Measurements from ENCODE around the gene MAP3K2.

Gene MAP3K2

GRCh38 chr2:127423880-127424279 lies 36.1 kb upstream of the MAP3K2 start:
- peak overlapping the region; percentile 46 for H3K4me3 ChIP-seq (ENCODE audit: low read depth, low read length)
- TF ChIP-seq, protein P1, sequence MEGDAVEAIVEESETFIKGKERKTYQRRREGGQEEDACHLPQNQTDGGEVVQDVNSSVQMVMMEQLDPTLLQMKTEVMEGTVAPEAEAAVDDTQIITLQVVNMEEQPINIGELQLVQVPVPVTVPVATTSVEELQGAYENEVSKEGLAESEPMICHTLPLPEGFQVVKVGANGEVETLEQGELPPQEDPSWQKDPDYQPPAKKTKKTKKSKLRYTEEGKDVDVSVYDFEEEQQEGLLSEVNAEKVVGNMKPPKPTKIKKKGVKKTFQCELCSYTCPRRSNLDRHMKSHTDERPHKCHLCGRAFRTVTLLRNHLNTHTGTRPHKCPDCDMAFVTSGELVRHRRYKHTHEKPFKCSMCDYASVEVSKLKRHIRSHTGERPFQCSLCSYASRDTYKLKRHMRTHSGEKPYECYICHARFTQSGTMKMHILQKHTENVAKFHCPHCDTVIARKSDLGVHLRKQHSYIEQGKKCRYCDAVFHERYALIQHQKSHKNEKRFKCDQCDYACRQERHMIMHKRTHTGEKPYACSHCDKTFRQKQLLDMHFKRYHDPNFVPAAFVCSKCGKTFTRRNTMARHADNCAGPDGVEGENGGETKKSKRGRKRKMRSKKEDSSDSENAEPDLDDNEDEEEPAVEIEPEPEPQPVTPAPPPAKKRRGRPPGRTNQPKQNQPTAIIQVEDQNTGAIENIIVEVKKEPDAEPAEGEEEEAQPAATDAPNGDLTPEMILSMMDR (IDR thresholded peaks at IDR 0.05; ENCODE audit: low read depth, low read length): no peak

DNA sequence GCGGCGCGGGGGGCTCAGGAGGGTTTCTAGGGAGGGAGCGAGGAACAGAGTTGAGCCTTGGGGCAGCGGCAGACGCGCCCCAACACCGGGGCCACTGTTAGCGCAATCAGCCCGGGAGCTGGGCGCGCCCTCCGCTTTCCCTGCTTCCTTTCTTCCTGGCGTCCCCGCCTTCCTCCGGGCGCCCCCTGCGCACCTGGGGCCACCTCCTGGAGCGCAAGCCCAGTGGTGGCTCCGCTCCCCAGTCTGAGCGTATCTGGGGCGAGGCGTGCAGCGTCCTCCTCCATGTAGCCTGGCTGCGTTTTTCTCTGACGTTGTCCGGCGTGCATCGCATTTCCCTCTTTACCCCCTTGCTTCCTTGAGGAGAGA lies 35.7 kb upstream of the MAP3K2 start:
- H3K4me3 ChIP-seq (ENCODE audit: low read depth, low read length): peak overlapping the region; percentile 46
- TF ChIP-seq, protein P1 (IDR thresholded peaks at IDR 0.05; ENCODE audit: low read depth, low read length): no peak

GRCh38 chr2:127422559-127423477 lies 35.0 kb upstream of the MAP3K2 start:
- H3K4me3 ChIP-seq (ENCODE audit: low read depth, low read length): peak overlapping the region; percentile 46
- TF ChIP-seq, protein P1 (IDR thresholded peaks at IDR 0.05; ENCODE audit: low read depth, low read length): no peak

GRCh38 chr2:127421871-127422558 lies 34.2 kb upstream of the MAP3K2 start:
- TF ChIP-seq, protein P1 (IDR thresholded peaks at IDR 0.05; ENCODE audit: low read depth, low read length): no peak
- H3K4me3 ChIP-seq (ENCODE audit: low read depth, low read length): no peak overlapping the region

- TF ChIP-seq, protein P1 (IDR thresholded peaks at IDR 0.05; ENCODE audit: low read depth, low read length): no peak
Measured at GRCh38 chr2:127421116-127421800, 33.5 kb upstream of the MAP3K2 start.

DNA sequence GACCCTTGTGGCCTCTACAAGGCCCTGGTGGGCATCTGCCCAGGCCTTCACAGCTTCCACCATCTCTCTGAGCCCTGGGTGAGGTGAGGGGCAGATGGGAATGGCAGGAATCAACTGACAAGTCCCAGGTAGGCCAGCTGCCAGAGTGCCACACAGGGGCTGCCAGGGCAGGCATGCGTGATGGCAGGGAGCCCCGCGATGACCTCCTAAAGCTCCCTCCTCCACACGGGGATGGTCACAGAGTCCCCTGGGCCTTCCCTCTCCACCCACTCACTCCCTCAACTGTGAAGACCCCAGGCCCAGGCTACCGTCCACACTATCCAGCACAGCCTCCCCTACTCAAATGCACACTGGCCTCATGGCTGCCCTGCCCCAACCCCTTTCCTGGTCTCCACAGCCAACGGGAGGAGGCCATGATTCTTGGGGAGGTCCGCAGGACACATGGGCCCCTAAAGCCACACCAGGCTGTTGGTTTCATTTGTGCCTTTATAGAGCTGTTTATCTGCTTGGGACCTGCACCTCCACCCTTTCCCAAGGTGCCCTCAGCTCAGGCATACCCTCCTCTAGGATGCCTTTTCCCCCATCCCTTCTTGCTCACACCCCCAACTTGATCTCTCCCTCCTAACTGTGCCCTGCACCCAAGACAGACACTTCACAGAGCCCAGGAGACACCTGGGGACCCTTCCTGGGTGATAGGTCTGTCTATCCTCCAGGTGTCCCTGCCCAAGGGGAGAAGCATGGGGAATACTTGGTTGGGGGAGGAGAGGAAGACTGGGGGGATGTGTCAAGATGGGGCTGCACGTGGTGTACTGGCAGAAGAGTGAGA lies 32.5 kb upstream of the MAP3K2 start:
- H3K4me3 ChIP-seq (ENCODE audit: low read depth, low read length): no peak overlapping the region
- TF ChIP-seq, protein P1 (IDR thresholded peaks at IDR 0.05; ENCODE audit: low read depth, low read length): no peak

More at GRCh38 chr2:127421116-127421800, 33.5 kb upstream of the MAP3K2 start:
- H3K4me3 ChIP-seq (ENCODE audit: low read depth, low read length): no peak overlapping the region

All from WI38 (cell line).